ENCODE measurements around the gene TMEM59L.

Gene TMEM59L

GRCh38 chr19:18656337-18657086 is 43.8 kb downstream of the TMEM59L start:
- FAIRE-seq (no peak), DNase-seq (ENCODE audit: low spot score) (no peak)

DNA sequence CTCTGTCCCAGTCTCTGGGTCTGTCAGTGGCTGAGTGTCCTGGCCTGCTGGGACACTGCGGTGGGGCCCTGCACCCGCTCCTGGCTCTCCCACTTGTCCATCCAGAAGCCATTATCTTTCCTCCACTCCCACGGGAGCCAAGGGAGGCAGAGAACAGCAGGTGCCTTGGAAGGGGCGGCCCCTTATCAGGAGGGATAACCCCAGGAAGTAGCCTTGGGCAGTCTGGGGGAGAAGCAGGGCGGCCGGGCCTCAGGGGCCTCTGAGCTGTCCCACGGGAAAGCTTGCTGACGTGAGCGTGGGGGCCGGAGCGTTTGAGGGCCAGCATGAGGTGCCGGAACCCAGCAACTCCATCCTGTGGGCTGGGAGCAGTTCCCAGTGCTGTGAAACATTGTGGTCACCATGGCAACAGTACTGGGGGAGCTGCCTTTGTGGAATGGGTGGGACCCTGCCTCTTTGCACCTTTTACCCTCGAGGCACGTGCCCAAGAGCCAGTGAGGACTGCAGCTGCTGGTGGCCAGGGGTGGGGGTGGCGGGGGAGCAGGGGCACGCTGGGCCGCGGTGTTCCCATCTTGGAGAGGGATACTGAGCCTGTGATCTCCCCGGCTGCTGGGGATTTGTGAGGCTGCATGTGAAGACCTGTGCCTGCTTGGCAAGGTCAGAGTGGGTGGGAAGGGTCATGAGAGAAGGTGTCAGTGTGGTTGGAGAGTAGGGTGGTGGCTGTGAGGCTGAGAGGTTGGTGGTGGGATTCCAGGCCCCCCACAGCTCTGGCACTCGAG is 45.1 kb downstream of the TMEM59L start:
- FAIRE-seq: no peak
- peak; percentile 37 for DNase-seq (ENCODE audit: low spot score)

GRCh38 chr19:18658366-18658855 is 45.7 kb downstream of the TMEM59L start:
- no peak for FAIRE-seq

DNA sequence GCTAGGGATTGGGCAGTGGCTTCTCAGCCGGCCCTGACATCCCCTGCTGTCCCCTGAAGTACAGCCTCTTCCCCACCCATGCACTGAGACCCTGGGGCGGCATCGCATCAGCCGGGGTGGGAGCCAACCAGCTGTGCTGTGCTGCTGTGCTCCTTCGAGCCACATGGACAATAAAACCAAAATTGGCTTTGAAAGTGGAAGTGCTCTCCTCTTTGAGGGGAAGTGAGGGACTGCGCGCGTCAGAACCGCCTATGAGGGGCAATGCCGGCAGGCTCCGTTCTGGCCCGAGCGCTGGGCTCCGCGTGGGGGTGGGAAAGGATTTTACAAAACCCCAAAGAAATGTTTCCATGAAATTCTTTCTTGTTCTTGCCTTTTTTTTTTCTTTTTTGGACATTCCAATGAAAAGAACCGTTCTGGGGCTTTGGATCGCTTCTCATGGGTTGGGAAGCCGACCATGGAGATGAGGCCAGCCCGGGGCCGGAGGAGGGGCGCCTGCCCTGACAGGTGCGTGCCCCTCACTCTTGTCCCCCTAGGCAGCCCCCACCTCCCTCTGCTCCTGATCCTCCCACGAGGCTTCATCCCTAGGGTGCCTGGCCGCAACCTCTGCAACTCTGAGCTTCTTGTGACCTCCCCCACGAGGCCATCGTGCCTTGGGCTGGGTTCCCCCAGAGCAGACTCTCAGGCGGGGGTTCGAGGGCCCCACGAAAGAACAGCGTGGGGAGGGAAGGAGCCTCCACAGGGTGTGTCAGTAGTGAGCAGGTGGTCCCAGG is 46.8 kb downstream of the TMEM59L start:
- FAIRE-seq (no peak), DNase-seq (ENCODE audit: low spot score) (no peak)

More at GRCh38 chr19:18658366-18658855, 45.7 kb downstream of the TMEM59L start:
- no peak for DNase-seq (ENCODE audit: low spot score)

- peak; percentile 60 for FAIRE-seq
- peak; percentile 85 for DNase-seq (ENCODE audit: low spot score)
Measured at GRCh38 chr19:18660051-18660910, 47.6 kb downstream of the TMEM59L start.

DNA sequence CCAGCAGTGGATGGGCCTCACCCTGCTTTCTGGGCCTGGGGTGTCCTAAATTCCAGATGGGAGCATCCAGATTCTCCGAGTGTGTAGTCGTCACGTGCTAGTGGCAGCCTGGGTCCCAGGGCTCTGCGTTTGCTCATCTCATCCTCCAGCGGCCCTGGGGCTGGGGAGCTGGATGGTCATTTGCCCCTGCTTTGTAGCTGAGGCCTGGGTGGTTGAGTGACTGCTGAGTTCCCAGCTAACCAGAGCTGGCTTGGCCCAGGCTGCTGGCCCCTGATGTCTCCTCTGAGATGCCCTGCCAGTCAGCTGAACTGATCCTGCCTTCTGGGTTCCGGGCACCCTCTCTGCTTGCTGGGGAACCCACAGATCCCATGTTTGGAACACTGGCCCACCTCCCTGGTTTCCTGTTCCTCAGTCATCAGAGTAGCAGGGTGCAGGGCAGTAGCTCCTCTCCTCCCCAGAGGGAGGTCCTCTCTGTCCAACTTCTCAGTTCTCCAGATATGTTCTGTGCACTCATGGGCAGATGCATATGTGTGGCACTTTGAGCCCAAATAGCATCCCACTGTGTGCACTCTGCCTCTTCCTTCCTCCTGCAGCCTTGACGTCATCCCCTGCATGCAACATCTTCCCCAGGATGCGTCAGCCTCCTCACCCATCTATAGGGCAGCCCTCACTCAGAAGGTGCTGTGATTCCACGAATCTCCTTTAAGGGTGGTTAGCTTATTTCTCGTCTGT is 48.4 kb downstream of the TMEM59L start:
- DNase-seq (ENCODE audit: low spot score): no peak
- no peak for FAIRE-seq

DNA sequence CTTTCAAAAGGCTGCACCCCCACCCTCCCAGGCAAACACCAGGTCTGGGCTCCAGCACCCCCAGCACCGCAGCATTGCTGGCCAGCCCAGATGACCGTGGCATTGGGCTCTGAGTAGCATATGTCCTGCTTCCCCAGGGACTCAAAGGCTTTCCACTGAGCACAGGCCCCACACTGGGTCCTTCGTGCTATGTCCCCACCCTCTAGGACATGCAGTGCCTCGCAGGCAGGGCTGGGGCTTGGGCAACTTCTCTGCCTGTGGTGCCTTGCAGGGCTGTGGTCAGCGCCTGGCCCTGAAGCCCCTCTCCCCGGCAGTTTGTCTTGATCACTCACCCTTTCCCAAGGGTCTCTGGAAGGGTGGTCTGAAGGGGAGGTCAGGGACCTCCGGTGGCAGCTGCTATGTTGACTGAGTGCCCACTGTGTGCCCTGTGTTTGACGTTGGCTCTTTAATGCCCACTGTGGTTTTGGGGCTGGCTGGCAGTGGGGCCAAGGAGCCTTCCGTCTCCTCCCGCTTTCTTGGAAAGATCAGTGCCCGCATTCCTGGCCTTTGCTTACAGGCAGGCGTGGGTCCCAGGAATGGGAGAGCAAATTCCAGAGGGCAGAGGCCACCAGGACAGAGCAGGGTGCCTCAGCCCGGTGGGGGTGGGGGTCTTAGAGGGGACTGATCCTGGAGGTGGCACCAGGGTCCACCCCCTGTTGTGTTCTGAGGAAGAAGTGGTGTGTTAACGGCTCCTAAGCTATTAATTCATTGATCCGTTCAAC is 50.5 kb downstream of the TMEM59L start:
- DNase-seq (ENCODE audit: low spot score): no peak

DNA sequence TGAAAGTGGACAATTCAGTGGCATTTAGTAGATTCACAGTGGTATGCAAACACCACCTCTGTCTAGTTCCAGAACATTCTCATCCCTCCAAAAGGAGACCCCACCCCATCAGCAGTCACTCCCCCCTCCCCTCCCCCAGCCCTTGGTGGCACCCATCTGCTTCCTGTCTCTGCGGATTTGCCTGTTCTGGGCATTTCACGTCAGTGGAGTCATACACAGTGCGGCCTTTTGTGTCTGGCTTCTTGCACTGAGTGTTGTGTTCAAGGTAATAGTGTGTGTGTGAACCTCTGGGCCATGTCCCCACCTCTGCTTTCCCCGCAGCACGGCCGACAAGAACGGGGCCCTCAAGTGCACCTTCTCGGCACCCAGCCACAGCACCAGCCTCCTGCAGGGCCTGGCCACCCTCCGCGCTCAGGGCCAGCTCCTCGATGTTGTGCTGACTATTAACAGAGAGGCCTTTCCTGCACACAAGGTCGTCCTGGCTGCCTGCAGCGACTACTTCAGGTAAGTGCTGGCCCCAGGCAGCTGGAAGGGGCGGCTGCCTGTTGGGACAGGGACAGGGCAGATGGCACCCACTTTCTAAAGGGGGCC is 51.4 kb downstream of the TMEM59L start:
- FAIRE-seq: no peak
- no peak for DNase-seq (ENCODE audit: low spot score)

More for the DNA sequence above, 50.5 kb downstream of the TMEM59L start:
- FAIRE-seq: no peak

DNA sequence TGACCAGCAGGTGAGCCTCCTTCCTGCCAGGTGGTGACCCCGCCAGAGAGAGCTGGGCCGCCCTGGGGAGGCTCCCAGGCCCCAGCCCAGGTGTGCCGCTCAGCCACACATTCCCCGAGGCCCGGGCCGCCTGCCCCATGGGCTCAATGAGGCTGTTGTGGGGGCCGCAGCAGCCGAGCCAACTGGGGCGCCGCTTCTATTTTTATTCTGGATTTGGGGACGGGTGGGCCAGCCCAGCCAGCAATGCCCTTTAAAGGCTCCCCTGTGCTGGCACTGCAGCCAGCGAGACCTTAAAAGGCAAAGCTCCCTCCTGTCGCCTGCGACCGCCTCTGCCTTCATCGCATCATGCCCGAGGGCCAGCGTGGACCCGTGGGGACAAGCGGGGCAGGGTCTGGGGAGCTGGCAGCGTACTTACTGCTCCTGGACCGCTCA is 53.1 kb downstream of the TMEM59L start:
- DNase-seq (ENCODE audit: low spot score) (no peak), FAIRE-seq (no peak)

DNA sequence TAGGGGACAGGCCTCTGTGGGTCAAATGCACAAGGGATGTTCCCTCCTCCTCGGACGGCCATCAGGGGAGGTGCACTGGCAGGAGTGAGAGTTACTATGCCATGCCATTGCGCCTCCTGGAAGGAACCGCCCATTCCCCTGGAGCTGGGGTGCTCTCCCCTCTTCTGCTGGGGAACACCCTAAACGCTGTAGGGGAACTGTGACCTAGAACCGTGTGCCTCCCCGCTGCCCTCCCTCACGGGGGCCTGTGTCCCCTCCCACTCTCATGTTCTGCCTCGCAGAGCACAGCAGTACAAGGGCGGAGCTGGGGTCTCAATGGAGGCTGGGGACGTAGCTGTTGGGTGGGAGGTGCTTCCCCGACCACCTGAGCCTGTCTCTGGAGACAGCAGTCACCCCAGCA is 53.6 kb downstream of the TMEM59L start:
- no peak for FAIRE-seq
- DNase-seq (ENCODE audit: low spot score): no peak

GRCh38 chr19:18666784-18667183 is 54.1 kb downstream of the TMEM59L start:
- no peak for FAIRE-seq
- DNase-seq (ENCODE audit: low spot score): no peak

DNA sequence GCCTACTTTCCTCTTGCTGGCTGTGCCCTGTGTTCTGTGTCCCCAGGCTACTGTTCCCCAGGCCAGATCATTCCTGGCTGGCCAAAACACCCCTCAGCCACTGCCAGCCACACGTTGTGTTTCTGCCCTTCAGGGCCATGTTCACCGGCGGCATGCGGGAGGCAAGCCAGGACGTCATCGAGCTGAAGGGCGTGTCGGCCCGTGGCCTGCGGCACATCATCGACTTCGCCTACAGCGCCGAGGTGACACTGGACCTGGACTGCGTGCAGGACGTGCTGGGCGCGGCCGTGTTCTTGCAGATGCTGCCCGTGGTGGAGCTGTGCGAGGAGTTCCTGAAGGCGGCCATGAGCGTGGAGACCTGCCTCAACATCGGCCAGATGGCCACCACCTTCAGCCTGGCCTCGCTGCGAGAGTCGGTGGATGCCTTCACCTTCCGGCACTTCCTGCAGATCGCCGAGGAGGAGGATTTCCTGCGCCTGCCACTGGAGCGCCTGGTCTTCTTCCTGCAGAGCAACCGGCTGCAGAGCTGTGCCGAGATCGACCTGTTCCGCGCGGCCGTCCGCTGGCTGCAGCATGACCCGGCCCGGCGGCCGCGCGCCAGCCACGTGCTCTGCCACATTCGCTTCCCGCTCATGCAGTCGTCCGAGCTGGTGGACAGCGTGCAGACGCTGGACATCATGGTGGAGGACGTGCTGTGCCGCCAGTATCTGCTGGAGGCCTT is 55.0 kb downstream of the TMEM59L start:
- FAIRE-seq (no peak), DNase-seq (ENCODE audit: low spot score) (no peak)

DNA sequence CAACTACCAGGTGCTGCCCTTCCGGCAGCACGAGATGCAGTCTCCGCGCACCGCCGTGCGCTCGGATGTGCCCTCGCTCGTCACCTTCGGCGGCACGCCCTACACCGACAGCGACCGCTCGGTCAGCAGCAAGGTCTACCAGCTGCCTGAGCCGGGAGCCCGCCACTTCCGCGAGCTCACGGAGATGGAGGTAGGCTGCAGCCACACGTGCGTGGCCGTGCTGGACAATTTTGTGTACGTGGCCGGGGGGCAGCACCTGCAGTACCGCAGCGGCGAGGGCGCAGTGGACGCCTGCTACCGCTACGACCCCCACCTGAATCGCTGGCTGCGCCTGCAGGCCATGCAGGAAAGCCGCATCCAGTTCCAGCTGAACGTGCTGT is 55.6 kb downstream of the TMEM59L start:
- no peak for DNase-seq (ENCODE audit: low spot score)
- FAIRE-seq: no peak

DNA sequence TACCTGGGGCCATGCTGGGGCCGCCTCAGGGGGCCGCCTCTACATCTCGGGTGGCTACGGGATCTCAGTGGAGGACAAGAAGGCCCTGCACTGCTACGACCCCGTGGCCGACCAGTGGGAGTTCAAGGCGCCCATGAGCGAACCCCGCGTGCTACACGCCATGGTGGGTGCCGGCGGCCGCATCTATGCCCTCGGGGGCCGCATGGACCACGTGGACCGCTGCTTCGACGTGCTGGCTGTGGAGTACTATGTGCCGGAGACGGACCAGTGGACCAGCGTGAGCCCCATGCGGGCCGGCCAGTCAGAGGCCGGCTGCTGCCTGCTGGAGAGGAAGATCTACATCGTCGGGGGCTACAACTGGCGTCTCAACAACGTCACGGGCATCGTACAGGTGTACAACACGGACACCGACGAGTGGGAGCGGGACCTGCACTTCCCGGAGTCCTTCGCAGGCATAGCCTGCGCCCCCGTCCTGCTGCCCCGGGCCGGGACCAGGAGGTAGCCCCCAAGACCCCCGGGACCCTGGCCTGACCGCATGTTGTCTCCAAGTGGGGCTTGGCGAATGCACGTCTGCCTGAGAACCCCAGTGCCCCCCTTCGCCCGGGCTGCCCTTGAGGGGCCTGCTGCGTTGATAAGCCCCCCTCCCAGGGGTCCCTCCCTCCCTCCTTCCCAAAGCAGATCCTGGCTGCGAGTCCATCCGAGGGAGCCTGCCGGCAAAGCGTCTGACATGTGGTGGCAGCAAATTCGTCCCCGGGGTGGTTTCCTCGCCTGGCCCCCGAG is 56.3 kb downstream of the TMEM59L start:
- DNase-seq (ENCODE audit: low spot score) (no peak), FAIRE-seq (no peak)

- FAIRE-seq: no peak
- DNase-seq (ENCODE audit: low spot score): no peak
Measured at GRCh38 chr19:18669524-18669817, 56.8 kb downstream of the TMEM59L start.

- DNase-seq (ENCODE audit: low spot score): no peak
- no peak for FAIRE-seq
Measured at GRCh38 chr19:18669883-18670282, 57.2 kb downstream of the TMEM59L start.

DNA sequence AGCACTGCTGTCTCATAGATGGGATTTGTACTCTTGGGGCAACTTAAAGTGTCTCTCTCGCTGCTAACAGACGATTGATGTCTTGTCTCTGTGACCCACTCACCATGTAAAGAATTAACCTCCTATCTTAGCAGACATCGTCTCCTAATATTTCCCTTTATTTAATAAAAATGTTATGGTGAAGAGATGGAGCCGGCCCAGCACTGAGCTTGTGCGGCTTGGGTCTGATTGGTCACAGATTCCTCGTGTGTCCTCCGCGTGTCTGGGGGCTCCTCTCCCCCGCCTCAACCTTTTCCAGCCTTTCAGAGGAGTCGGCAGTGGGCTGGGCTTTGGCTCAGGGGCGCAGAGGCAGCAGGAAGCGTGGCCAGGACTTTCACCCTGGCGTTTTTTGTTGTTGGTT is 57.6 kb downstream of the TMEM59L start:
- DNase-seq (ENCODE audit: low spot score) (no peak), FAIRE-seq (no peak)

Measured in RCC 7860 (cell line).